DMS79 treated with DMSO at 0.1 percent for 48 hours (cell line): ENCODE measurements around the gene WDR64.
A peak's percentile ranks its signal among the peaks of the same experiment; 100 is the strongest.

Experiments used
- DNase-seq: peaks from one replicate; lab custom pipeline; 2025; lab: John Stamatoyannopoulos, UW

Gene WDR64

DNA sequence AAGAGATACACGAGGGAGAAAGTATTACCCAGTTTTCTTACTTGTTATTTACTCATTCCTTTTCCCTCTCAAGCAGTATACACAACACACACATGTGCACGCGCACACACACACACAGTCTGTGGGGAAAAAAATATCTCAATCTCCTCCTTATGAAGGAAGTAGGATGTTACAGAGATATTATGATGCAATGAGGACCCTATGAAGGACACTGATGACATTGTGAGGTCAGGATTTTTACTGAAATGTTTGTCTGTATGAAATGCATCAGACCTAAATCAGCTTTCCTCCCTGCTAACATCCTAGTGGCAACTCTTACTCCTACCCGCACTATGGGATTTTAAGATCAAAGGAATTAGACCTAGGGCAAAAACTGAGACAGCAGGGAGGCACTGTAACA, at the start of gene WDR64:
WDR64 (plus strand) TSS at position 270 of the 400 bp plus-strand sequence. CDS start 204 bp downstream, outside the sequence.
- no peak for DNase-seq

DNA sequence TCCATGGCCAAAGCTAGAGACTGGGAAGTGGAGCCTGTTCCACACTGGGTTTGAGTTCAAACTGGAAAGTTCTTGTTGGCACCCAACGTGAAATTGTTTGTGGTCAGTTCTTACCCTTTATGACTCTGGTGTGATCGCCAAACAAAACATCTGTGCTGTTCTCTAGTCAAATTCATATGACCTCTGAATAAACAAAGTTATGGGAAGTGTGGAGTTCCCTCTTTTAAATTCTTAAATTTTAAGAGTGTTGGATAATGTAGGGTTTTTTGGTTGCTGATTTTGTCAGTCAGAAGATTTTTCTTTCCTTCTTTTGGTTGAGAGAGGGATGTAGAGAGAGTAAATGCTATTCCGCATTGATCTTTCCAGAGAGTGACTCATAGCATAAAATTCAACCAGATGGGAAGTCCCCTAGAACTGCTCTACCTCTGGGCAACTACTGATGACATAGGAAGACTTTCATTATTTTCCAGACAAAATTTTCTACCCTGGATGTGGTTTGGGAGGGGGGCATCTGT, 48.3 kb upstream of the WDR64 start:
- DNase-seq, result no peak

DNA sequence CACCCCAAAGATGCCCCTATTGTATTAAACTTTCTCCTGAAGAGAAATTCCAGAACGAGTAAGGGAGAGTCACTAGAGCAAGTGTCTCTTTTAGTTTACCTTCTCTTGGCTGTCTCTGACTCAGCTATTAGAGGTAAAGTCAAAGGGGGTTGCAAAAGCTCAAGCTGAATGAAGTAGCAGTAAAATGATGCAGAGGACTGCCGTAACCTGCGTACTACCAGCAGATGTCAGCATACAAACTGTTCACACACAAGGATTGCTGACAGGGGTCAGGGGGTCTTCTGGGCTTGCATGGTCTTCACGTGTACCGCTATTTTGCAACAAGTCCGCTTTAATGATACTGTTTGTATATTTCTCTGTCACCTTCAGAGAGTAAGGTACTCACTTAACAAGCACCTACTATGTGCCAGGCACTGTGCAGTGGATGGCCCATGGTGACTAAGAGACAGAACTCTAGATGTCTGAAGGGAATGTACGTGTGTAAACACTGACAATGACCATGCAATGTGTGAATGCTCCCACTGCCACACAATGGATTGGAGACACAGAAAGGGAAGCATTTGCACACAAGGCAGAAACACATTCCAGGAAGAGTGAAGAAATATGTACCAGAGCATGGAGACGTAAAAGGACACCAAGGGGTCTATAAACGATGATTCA, 46.8 kb upstream of the WDR64 start:
- DNase-seq, result no peak

DNA sequence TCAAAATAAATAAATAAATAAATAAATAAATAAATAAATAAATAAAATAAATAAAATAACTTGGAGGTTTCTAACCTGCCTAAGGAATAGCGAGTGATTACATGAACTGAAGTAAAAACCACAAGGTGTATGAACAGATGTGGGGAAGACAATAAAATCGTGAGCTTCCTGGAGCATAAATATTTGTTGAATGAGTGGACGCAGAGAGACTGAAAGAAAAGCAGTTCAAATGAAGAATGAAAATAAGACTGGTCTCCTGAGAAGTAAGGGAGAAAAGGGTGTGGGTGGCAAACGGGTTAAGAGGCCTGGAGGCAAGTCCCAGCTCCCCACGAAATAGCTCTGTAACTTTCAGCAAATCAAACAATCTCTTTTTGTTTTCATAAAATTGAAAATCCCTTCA, 45.5 kb upstream of the WDR64 start:
- no peak for DNase-seq

DNA sequence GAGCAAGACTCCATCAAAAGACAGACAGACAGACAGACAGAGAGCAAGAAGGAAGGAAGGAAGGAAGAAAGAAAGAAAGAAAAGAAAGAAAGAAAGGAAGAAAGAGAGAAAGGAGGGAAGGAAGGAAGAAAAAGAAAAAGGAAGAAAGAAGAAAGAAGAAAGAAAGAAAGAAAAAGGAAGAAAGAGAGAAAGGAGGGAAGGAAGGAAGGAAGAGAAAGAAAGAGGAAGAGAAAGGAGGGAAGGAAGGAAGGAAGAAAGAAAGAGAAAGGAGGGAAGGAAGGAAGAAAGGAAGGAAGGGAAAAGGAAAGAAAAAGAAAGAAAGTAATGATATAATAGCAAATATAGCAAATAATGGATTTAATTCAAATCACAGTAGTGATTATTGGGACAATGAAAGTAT, 44.6 kb upstream of the WDR64 start:
- no peak for DNase-seq

DNA sequence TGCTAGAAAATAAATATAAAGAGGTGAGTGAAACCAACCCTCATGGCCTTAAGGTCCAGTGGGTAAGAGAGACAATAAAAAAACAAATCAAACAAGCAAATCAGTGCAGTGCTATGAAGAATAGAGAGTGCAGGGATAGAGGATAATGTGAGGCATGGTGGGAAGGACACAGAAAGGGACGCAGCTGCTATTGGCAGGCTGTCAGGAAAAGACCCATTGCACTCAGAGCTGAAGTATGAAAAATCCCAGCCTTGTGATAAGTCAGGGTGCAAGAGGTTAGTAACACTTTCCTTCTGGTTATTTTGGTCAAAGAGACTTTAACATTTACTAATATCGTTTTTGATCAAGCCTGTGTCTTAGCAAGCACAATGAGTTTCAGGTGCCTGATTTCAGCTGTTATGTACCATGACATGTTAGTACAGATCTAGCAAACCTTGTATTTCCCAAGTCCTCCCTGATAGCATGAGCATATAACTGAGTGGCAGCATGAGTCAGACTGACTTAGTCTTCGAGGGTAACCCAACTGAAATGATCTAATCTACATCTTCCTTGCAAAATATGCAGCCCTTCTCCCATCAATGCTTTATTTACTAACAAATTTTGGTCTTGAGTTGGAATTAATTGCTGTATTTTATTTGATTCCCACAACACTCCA, 43.6 kb upstream of the WDR64 start:
- no peak for DNase-seq

DNA sequence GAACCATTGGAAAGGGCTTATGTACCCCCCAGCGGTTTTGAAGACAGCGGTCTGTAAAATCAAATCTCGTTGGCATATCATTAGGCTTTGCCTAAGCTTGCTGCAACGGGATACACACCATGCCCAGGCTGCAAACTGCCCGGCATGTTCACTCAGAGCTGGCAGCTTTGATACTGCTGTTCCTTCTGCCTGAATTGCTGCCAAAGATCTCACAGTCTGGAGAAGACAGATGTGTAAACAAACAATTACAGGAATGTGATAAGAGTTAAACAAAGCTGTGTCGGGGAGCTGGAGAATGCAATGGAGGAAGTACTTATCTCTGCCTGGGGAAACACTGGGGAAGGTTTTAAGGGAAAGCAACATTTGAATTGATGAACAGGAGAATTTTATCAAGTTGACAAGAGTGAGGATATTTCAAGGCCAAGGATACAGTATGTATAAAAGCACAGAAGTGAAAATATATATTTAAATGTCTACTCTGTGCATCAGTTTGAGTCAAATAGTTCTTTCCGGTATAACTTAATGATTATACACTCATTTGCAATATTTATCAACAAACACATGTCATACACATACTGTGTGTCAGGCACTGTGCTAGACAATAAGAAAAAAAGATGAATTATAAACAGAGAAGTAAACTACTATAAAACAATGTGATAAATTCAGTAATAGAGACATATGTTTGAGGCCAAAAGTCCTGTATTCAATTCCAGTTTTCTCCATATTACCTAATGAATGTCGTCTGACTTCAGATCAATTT, 41.8 kb upstream of the WDR64 start:
- peak; percentile 53 for DNase-seq

DNA sequence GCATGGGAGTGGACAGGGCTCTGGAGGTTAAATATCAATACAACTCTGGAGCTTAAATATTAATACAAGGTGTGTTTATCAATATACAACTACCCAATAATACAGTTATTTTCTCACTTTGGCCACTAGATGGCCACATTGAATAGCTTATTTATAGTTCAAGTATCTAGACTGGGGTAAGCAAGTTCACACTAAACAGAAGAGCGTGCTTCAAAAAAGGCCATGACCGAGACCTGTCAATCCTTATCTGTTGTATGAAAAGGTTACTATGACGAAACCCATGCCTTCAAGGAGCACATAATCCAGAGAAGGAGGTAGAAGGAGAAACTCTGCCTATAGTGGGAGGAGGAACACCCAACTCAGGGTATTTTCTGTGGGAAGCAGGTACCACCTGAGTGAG, 41.0 kb upstream of the WDR64 start:
- DNase-seq, result peak; percentile 36

DNA sequence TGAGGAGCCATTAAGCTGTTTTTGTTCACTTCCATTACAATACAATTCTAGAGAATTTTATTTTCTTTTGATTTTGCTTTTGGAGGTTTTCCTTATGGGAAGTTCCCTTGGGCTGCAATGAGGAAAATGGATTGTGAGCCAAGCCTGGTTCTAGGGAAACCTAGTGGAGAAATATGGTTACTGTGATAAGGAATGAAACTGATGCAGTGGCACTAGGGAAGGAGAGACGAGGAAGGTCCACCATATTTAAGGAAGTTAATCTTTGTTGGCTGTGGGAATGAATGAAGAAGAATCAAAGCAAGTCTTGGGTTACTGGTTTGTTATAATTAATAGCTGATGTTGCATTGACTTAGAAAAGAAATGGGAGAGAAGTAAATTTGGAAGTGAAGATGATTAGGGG, 40.3 kb upstream of the WDR64 start:
- no peak for DNase-seq

DNA sequence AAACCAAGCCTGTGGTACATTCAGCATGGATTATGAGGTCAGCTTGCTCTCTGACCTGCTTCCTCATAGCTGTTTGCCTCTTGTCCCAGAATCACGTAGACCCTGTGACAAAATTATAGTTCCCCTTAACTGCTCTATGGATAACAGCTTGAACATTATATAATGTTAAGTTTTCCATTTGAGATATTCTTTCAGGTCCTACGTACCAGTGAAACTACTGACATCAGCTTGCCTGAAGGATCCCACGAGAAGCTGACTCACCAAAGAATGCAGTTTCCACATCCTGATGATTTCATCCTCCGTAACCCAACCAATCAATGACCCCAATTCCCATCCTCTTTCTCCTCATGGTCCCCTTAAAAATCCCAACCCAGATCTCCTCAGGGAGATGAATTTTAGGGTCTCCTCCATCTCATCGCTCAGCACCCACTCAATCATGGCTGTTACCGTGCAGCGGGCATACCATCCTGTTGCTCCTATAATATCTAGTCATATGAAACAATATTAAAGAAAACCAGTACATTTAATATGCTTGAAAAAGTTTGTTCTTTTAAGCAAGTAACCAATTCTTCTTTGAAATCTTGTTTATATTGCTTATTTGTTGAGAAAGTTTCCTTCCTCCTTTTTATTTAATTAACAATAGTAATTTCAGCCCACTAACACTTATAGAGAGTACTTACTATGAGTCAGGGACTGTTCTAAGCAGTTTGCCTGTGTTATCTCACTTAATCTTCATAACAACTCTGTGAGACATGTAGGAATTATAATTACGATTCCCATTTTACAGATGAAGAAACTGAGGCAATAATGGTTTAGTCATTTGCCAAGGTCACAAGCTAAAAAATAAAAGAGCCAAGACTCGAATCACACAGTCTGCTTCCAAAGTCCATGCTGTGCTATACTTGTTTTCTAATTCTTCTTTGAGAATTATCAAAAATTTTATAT, 39.3 kb upstream of the WDR64 start:
- no peak for DNase-seq

DNA sequence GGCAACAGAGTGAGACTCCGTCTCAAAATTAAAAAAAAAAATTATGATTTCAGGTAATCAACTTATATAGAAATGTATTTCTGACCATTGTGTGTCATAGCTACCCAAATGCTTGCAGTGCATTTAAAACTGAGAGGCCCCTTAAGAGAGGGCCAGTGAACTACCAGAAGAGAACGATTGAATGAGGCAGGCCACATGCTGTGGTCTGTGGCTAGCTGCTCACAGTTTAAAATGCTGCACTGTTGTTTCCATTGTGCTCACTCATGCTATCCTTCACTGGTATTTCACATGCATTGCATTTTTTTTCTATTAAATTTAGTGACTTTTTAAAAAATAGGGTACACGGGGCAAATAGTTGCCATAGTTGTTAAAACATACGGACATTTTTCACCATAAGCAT, 37.9 kb upstream of the WDR64 start:
- DNase-seq, result no peak

DNA sequence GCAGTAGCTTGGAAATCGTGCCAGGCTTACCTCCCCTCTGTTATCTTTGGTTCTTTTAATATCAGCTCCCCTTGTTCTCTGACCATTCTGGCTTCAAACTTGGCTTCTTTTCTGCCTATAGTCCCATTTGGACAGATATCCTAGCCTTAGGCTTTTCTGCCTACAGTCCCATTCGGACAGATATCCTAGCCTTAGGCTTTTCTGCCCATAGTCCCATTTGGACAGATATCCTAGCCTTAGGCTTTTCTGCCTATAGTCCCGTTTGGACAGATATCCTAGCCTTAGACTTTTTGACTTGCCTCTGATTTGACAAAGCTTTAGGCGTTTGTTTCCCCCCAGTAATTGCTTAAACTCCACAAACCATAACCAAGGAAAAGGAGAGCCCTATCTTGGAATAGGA, 37.5 kb upstream of the WDR64 start:
- no peak for DNase-seq

DNA sequence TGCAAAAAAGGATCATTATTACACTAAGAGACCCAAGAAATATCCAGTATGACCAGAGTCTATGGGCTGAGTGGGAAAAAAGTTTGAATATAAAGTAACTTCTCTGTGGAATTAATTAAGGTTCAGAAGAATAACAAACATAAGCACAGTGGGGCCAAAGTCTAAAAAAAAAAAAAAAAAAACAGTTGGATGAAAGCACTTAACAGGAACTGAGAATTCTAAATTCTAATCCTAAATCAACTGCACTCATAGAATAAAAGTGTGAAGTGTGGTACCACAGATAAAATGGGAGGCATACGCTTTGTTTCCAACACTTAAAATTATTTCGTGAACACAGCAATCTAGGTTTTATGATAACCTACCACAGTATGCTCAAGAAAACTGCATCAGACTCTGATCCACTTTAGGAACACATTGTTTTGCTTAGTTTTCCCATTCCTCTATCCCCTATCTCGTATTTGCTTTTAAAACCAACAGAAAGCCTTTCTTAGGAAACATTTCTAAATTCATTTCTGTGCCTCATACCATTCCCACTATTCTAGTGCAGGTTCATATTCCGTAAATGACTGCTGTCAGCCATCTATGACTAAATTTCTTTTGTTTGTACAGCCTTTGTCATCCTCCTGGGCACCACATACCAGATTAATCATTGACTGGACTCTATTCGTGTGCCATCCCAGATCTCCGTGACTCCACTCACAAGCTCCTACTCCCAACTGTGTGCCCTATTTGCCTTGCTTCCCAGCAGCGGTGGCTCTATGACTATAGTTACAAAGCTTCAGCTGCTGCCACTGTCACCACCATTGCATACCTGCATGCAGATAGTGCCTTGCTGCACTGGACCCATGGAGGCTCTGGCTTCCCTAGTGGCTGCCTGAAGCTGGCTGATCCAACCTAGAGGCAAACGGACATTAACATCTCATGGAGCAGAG, 36.8 kb upstream of the WDR64 start:
- no peak for DNase-seq

DNA sequence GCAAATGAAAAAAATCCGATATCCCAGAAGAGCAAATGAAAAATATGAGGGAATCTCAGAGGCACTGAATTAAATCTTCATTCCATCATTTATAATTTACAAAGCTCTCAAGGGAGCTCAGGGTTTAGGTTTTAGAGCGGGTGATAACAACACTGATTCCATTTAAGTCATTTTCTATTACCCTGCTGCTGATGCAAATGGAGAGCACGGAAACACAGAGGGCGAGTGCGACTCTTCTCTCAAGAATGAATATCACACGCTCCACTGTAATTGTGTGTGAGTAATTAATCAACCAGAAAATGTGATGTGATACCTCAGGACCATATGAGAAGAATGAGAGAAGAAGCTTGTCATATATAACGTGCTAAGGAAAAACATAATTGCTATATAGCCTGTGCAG, 34.7 kb upstream of the WDR64 start:
- DNase-seq, result no peak

DNA sequence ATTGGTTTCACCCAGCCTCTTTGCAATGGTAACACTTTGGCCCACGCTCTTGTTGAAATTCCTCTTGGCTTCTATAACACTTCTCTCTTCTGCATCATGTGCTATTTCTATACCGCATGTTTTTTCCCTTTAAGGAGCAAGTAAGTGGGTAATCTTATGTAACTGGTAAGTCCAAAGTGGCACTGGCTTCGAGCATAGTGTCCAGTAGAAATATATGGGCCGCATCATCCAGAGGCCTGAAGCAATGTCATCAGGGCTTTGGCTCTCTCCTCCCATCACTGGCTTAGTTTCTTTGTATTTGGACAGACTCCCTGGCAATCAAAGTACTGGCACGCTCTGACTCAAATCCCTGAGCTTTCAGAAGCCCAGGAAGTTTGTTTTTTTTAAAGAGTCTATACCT, 29.4 kb upstream of the WDR64 start:
- DNase-seq, result no peak

DNA sequence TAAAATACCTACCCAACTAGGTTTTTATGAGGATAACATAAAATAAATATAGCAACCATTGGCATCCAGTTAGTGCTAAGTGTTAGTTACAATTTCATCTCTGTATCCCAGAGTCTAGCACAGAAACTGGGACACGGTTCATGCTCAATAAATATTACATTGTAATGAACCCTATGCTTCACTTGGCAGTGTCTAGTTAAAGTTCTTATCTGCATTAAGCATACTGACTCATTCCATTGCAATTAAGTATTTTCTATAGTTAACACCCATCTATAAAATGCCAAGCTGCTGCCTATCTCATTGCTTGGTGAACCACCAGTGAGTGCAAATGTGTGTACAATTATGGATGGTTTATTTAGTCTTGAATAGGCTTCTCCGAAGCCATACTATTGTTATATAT, 27.1 kb upstream of the WDR64 start:
- DNase-seq, result no peak

DNA sequence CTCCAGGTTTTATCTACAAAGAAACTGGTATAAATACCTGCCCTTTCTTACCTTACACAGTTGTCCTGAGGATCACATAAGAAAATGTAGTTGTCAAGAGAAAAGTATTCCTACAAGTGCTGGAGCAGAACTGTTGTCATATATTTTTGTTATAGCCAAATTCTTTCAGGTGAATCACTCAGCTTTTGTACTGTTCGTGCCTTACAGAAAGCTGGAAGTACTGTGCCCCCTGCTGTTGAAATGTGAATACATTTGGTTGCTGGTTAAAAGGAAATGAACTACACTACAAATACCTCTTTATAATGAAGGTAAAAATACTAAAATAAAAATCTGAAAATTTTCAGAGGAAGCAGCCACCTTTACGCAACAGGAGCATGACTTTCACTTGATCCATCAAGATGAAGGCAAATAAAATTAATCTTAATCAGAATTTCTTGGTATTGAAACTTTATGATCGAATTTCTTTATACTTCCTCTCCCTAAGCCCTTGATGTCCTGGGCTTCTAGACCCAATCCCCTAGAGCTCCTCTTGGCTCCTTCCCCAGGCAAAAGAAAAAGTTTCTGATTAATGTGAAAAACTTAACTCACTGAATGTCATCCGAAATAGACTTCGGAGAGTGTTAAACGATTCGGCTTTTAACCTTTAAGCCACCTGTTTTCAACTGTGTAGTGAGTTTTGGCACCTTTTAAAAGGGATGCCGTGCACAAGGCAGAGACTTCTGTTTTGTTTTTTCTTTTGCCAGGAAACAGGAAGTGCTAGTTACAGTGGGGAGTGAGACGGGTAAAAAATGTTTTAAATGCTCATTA, 24.4 kb upstream of the WDR64 start:
- no peak for DNase-seq

DNA sequence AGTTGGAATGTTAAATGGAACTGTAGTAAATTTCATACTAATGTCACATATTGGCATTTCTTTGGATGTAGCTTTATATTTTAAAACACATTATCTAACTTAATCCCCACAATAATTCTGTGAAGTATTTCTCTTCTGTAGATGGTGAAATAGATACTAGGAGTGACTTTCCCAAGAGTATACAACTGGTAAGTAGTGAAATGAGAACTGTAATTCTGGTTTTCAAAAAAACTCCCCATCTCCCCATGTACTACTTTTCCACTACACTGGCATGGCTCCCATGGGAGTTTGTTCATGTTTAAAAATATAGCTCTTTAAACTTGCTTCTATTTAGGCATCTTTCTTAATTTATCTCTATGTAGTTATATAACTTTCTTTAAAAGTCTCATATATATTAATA, 22.1 kb upstream of the WDR64 start:
- no peak for DNase-seq

DNA sequence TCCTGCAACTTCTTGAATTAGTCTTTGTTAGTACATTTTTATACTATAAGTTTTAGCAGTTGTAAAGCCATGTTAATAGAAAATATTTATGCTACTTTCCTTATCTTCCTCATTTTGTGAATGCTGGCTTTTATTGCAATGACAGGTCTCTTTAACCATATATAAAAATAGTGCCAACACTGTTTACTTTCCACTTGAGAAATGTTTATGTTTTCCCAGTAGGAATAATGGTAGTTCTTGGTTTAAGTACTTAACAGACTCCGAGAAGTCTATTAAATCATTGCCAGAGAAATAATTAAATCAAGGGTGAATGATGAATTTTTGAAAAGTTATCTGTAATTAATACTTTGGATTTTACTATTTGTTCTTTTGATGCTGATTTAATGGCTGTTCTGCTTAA, 21.6 kb upstream of the WDR64 start:
- no peak for DNase-seq

DNA sequence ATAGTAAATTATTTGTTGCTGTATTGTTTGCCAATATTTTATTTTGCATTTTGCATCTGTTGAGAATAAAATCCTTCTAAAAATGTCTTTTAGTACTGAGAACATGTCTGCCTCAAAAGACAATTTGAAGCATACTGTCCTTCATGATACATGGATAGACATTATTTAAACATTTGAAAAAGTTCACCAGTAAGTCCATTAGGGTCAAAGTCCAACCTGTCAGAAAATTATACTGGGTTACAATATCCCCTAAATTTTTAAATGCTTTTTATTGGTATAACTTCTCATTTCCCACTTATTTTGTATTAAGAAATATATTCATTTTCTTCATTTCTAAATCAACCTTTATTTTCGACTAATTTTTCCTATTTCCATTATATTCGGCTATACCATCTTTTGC, 21.2 kb upstream of the WDR64 start:
- no peak for DNase-seq
